ENCODE measurements around the gene DIPK2B.

DNA sequence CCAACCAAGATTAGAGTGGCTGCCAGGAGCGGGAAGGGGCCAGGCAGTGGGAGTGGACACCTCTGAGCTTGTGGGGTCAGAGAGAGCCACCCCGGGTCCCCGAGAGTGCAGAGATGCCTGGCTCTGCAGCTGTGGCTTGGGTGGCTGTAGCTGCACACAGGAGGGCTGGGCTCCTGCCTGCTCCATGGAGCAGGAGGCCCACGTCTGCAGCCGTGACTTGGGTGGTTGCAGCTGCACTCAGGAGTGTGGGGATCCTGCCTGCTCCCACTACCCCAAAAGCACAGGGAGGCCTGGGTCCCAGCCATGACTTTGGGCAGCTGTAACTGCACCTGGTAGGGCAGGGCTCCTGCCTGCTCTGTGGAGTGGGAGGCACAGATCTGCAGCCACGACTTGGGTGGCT, 28.7 kb upstream of the DIPK2B start:
- TF ChIP-seq POLR2AphosphoS5 (IDR thresholded peaks at IDR 0.05; ENCODE audit: low read depth, low read length): no peak
- TF ChIP-seq TAF1 (IDR thresholded peaks at IDR 0.05; ENCODE audit: borderline replicate concordance, insufficient read depth, low read length): no peak
- TF ChIP-seq SIN3A (IDR thresholded peaks at IDR 0.05; ENCODE audit: borderline replicate concordance, insufficient read depth, low read length): no peak

Measured in PFSK-1 (cell line).